Vagina (tissue), 2 donors: ENCODE results near the gene RORC. TPM values are rescaled to one million over a fixed set of nuclear protein-coding genes. Genes with fewer than 3 reads are reported as not detected.
"Not testable (repeated sequence)": the region's sequence is repeated elsewhere in the genome, so short reads cannot be mapped to it uniquely, and the experiment has no call there.

Experiments
- DNase-seq, 2 donors: peaks; one replicate each; pipeline ENCODE4 v3.0.0-alpha.2; 2017; ENCODE audit errors: extremely low spot score in 2 of 2
- H3K27ac ChIP-seq: fragments of 200-600 bp; sonication (generic); one replicate; pipeline ENCODE4 v1.5.1; 2019
- H3K27me3 ChIP-seq: fragments of 200-600 bp; sonication (generic); one replicate; pipeline ENCODE4 v1.5.1; 2019
- H3K36me3 ChIP-seq, 2 donors: fragments of 200-600 bp; sonication (generic); one replicate each; pipeline ENCODE4 v1.5.1; 2017 to 2019
- H3K4me1 ChIP-seq: fragments of 200-600 bp; sonication (generic); one replicate; pipeline ENCODE4 v1.5.1; 2019
- H3K4me3 ChIP-seq, 2 donors: fragments of 200-600 bp; sonication (generic); 1 replicate in 1 of 2; 2 replicates in 1 of 2; pipeline ENCODE4 v1.5.1; 2016 to 2019
- H3K9me3 ChIP-seq: fragments of 200-600 bp; sonication (generic); one replicate; pipeline ENCODE4 v1.5.1; 2019
- POLR2A ChIP-seq, 2 donors: fragments of 450-650 bp; IDR thresholded peaks; one replicate each; pipeline ENCODE4 v1.6.1; 2017; ENCODE audit warnings: antibody characterized with exemption in 2 of 2, mild to moderate bottlenecking in 2 of 2, moderate library complexity in 2 of 2
- POLR2AphosphoS5 ChIP-seq, 2 donors: sonication (generic); formaldehyde crosslinking; IDR thresholded peaks; one replicate each; pipeline ENCODE4 v1.9.0; 2017; ENCODE audit warnings: antibody characterized with exemption in 2 of 2, mild to moderate bottlenecking in 2 of 2, low read depth in 1 of 2; ENCODE audit not compliant: insufficient read depth in 1 of 2
- intact Hi-C: fragments of 100-400 bp; cut with DNase I; formaldehyde crosslinking; loops from one replicate; pipeline ENCODE4 v1.15.1; 2023
- total RNA-seq: library from RNA; depleted of rRNA; stranded (reverse); fragments of >200 nt; gene quantifications from one replicate; pipeline ENCODE4 v1.2.3, GENCODE V29; 2016
- TF ChIP-seq, protein P1 (sequence below), 3 experiments: fragments of 450-650 bp in 2 of 3; fragments of 200-600 bp in 1 of 3; sonication (generic) in 1 of 3; IDR thresholded peaks; one replicate each; pipeline ENCODE4 v1.5.1; 2017 to 2019; ENCODE audit warnings: antibody characterized with exemption in 3 of 3, mild to moderate bottlenecking in 2 of 3, moderate library complexity in 2 of 3

The RORC gene
- total RNA-seq, result 8.1 TPM

DNA sequence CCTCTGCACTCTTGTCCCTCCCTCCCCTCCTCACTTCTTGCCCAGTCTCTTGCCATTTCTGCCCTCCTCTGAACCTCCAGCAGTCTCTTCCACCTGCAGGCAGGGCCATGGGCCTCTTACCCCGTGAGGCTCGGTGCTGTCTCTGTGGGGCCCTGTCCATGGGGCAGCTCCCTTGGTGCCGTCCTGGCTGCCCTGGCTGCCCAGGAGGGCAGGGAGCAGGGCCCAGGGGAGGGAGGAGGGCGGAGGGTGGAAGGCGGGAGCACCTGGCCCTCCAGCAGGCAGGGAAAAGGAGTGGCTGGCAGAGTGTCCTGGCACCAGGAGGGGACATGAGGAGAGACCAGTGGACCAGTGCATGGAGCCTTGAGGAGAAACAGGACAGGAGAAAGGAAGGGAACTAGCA, at the start of gene RORC:
Gene RORC, minus strand, starts transcription at position 198 of the 400 bp plus-strand sequence. Its CDS starts 38 bp downstream, at position 160.
- H3K4me3 ChIP-seq, result peak within 1 kb of the TSS in 1 of 2 donors; percentile 7
- H3K36me3 ChIP-seq, result no peaks in the 10 kb centered on the region
- no peak for DNase-seq
- no peaks in the 10 kb centered on the region for H3K9me3 ChIP-seq
- no peak within 1 kb of the TSS for H3K27ac ChIP-seq
- intact Hi-C loops, result no loop called here
- TF ChIP-seq POLR2A (IDR thresholded peaks at IDR 0.05) (no peak), POLR2AphosphoS5 (IDR thresholded peaks at IDR 0.05; ENCODE audit: insufficient read depth in 1 of 2, low read depth in 1 of 2) (no peak)
- TF ChIP-seq, protein P1, sequence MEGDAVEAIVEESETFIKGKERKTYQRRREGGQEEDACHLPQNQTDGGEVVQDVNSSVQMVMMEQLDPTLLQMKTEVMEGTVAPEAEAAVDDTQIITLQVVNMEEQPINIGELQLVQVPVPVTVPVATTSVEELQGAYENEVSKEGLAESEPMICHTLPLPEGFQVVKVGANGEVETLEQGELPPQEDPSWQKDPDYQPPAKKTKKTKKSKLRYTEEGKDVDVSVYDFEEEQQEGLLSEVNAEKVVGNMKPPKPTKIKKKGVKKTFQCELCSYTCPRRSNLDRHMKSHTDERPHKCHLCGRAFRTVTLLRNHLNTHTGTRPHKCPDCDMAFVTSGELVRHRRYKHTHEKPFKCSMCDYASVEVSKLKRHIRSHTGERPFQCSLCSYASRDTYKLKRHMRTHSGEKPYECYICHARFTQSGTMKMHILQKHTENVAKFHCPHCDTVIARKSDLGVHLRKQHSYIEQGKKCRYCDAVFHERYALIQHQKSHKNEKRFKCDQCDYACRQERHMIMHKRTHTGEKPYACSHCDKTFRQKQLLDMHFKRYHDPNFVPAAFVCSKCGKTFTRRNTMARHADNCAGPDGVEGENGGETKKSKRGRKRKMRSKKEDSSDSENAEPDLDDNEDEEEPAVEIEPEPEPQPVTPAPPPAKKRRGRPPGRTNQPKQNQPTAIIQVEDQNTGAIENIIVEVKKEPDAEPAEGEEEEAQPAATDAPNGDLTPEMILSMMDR (IDR thresholded peaks at IDR 0.05), result no peak
- H3K27me3 ChIP-seq, result no peaks in the 10 kb centered on the region
- H3K4me1 ChIP-seq, result peaks cover 25% of the 10 kb centered on the region

DNA sequence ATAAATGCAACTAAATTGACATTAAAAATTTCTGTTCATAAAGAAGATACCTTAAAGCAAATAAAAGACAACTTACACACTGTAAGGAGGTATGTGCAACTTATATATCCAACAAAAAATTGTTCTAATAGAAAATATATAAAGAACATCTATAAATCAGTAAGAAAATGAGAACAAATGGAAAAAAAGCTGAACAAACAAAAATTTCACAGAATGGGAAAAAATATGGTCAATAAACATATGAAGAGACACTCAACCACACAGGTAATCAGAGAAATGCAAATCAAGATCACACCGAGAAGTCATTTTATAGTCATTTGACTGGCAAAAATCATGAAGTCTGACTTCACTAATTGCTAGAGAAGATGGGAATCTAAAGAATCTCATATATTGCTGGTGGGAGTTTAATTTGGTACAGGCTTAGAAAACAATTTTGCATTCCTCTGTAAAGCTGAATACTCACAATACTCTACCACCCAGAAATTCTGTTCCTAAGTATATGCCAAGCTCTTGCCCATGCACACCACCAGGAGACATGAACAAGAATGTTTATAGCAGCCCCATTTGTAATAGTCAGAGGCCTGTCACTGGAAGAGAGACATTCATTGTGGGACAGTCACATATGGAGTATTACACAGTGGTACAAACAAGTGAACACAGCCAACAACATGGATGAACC, 44.0 kb upstream of the RORC start:
- TF ChIP-seq POLR2A (IDR thresholded peaks at IDR 0.05) (no peak), POLR2AphosphoS5 (IDR thresholded peaks at IDR 0.05; ENCODE audit: insufficient read depth in 1 of 2, low read depth in 1 of 2) (no peak)
- TF ChIP-seq, protein P1 (IDR thresholded peaks at IDR 0.05), result no peak
- intact Hi-C loops, result no loop called here
- no peaks in the 10 kb centered on the region for H3K36me3 ChIP-seq
- H3K4me1 ChIP-seq, result no peaks in the 10 kb centered on the region
- H3K9me3 ChIP-seq, result no peaks in the 10 kb centered on the region
- H3K27ac ChIP-seq, result no peak overlapping the region
- H3K4me3 ChIP-seq, result no peak overlapping the region
- DNase-seq, result no peak
- no peaks in the 10 kb centered on the region for H3K27me3 ChIP-seq

DNA sequence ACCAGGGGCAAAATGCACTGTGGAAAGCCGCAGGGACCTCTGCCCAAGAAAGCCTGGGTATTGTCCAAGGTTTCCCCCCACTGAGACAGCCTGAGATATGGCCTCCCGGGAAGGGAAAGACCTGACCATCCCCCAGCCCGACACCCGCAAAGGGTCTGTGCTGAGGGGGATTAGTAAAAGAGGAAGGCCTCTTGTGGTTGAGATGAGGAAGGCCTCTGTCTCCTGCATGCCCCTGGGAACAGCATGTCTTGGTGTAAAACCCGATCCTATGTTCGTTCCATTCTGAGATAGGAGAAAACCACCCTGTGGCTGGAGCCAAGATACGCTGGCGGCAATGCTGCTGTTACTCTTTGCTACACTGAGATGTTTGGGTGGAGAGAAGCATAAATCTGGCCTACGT, 41.2 kb upstream of the RORC start:
- H3K36me3 ChIP-seq, H3K27me3 ChIP-seq, H3K27ac ChIP-seq, DNase-seq, H3K4me3 ChIP-seq, intact Hi-C loops, H3K4me1 ChIP-seq, H3K9me3 ChIP-seq: not testable (repeated sequence)

DNA sequence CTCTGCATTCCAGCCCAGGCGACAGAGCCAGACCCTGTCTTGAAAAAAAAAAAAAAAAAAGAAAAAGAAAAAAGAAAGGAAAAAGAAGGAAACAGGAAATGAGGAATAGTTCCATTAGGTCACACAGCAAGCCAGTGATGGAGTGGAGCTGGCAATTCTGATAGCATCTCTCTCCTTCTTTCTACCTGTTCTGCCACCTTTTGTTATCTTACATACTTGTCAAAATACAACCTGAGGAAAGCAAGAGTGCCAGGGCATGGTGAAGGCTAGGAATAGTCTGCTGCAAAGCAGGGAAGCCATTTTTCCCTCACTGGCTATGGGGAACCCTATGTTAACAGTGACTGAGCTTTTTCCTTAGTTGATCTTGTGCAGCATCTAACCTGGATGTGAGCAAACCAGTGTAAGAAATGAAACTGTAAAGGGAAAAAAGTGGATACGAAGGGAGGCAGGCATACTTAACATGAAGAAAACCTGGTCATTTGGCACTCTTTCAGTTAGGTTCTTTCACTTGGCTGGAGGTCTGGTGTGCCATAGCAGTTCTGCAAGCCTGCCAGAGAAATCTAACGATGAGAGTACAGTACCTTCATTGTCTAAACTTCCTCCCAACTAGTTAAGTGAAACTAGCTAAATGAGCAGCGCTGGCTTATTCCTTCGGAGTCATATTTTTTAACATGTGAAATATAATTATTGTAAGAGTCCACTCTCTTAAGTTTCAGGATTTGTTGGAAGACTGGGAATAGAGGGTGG, 39.9 kb upstream of the RORC start:
- no peaks in the 10 kb centered on the region for H3K27me3 ChIP-seq
- H3K27ac ChIP-seq, result no peak overlapping the region
- H3K9me3 ChIP-seq, result no peaks in the 10 kb centered on the region
- no peaks in the 10 kb centered on the region for H3K4me1 ChIP-seq
- intact Hi-C loops, result no loop called here
- TF ChIP-seq POLR2A (IDR thresholded peaks at IDR 0.05), result no peak
- no peak for TF ChIP-seq POLR2AphosphoS5 (IDR thresholded peaks at IDR 0.05; ENCODE audit: insufficient read depth in 1 of 2, low read depth in 1 of 2)
- TF ChIP-seq, protein P1 (IDR thresholded peaks at IDR 0.05), result no peak
- no peaks in the 10 kb centered on the region for H3K36me3 ChIP-seq
- DNase-seq, result no peak
- H3K4me3 ChIP-seq, result no peak overlapping the region

DNA sequence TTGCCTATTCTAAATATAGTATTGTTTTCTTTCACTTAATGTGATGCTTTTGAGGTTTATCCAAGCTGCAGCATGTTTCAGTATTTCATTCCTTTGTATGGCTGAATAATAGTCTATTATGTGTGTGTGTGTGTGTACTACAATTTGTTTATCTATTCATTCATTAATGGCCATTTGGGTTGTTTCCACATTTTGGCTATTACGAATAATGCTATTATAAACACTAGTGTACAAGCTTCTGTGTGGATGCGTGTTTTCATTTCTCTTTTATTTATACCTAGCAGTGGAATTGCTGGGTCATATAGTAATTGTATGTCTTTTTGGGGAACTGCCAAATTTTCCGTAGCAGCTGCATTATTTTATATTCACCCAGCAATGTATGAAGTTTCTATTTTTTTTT, 36.9 kb upstream of the RORC start:
- intact Hi-C loops, result no loop called here
- TF ChIP-seq POLR2AphosphoS5 (IDR thresholded peaks at IDR 0.05; ENCODE audit: insufficient read depth in 1 of 2, low read depth in 1 of 2) (no peak), POLR2A (IDR thresholded peaks at IDR 0.05) (no peak)
- no peak for DNase-seq
- no peaks in the 10 kb centered on the region for H3K36me3 ChIP-seq
- no peak overlapping the region for H3K4me3 ChIP-seq
- H3K9me3 ChIP-seq, result no peaks in the 10 kb centered on the region
- no peaks in the 10 kb centered on the region for H3K27me3 ChIP-seq
- no peaks in the 10 kb centered on the region for H3K4me1 ChIP-seq
- H3K27ac ChIP-seq, result no peak overlapping the region
